Activated gamma-delta T cell treated with Interleukin-2 at 50 U/mL for 16 hours (primary cell): Measurements from ENCODE around the gene ADAM12.
"Not testable (repeated sequence)": the region's sequence is repeated elsewhere in the genome, so short reads cannot be mapped to it uniquely, and the experiment has no call there.

Experiments used
- DNase-seq: peaks from one replicate; pipeline ENCODE4 v3.0.0-alpha.2; 2020

ADAM12 gene

GRCh38 chr10:125995726-125996304 is 392.5 kb downstream of the ADAM12 start:
- DNase-seq = no peak

GRCh38 chr10:125994601-125995000 is 393.7 kb downstream of the ADAM12 start:
- no peak for DNase-seq

GRCh38 chr10:125992254-125992653 is 396.0 kb downstream of the ADAM12 start:
- DNase-seq = no peak

GRCh38 chr10:125991392-125991791 is 396.9 kb downstream of the ADAM12 start:
- DNase-seq = no peak

- DNase-seq = no peak
These were observed 397.3 kb downstream of the ADAM12 start for GRCh38 chr10:125990974-125991373.

- DNase-seq = no peak
These were observed 398.5 kb downstream of the ADAM12 start for GRCh38 chr10:125989791-125990190.

- DNase-seq = no peak
These were observed 402.6 kb downstream of the ADAM12 start for GRCh38 chr10:125985557-125986240.

- no peak for DNase-seq
These were observed 403.3 kb downstream of the ADAM12 start for GRCh38 chr10:125984865-125985495.

GRCh38 chr10:125984346-125984745 is 403.9 kb downstream of the ADAM12 start:
- DNase-seq = no peak

GRCh38 chr10:125983656-125984055 is 404.6 kb downstream of the ADAM12 start:
- no peak for DNase-seq

GRCh38 chr10:125983161-125983560 is 405.1 kb downstream of the ADAM12 start:
- no peak for DNase-seq

- no peak for DNase-seq
These were observed 405.9 kb downstream of the ADAM12 start for GRCh38 chr10:125982260-125982948.

- DNase-seq = no peak
These were observed 407.7 kb downstream of the ADAM12 start for GRCh38 chr10:125980521-125981035.

GRCh38 chr10:125979976-125980375 is 408.3 kb downstream of the ADAM12 start:
- DNase-seq = no peak

- no peak for DNase-seq
These were observed 411.2 kb downstream of the ADAM12 start for GRCh38 chr10:125976960-125977605.

GRCh38 chr10:125970077-125970630 is 418.1 kb downstream of the ADAM12 start:
- DNase-seq = not testable (repeated sequence)

- DNase-seq = no peak
These were observed 420.7 kb downstream of the ADAM12 start for GRCh38 chr10:125967533-125967932.

GRCh38 chr10:125964558-125964957 is 423.7 kb downstream of the ADAM12 start:
- DNase-seq = no peak
